ENCODE results near the gene SHROOM3.

- TF ChIP-seq CTCF (CRISPR knock-in tag; IDR thresholded peaks at IDR 0.05) (no peak), REST (IDR thresholded peaks at IDR 0.05; ENCODE audit: borderline replicate concordance in 1 of 2, low read depth in 1 of 2, low read length in 2 of 2) (no peak), ZBTB25 (CRISPR knock-in tag; IDR thresholded peaks at IDR 0.05) (no peak), BHLHE40 (IDR thresholded peaks at IDR 0.05; ENCODE audit: low read length) (no peak), ZBTB4 (CRISPR knock-in tag; IDR thresholded peaks at IDR 0.05; ENCODE audit: borderline replicate concordance) (no peak), RAD21 (CRISPR knock-in tag; IDR thresholded peaks at IDR 0.05) (no peak), HOXA7 (CRISPR knock-in tag; IDR thresholded peaks at IDR 0.05) (no peak), CHD4 (IDR thresholded peaks at IDR 0.05; ENCODE audit: borderline replicate concordance, low read length) (no peak), NFYB (CRISPR knock-in tag; IDR thresholded peaks at IDR 0.05) (no peak), NFE2L2 (IDR thresholded peaks at IDR 0.05; ENCODE audit: low read length) (no peak), EZH2 (conservative IDR thresholded peaks at IDR 0.05; ENCODE audit: low read depth, low read length) (no peak), MIER3 (CRISPR knock-in tag; IDR thresholded peaks at IDR 0.05; ENCODE audit: borderline replicate concordance) (no peak), ZNF768 (CRISPR knock-in tag; IDR thresholded peaks at IDR 0.05) (no peak)
Observed at GRCh38 chr4:76670631-76671030, 235.6 kb downstream of the SHROOM3 start.

Measured in HepG2 (cell line).